ENCODE results near the gene TXNRD1.
"Not testable (repeated sequence)": the region's sequence is repeated elsewhere in the genome, so short reads cannot be mapped to it uniquely, and the experiment has no call there.

TXNRD1 gene

DNA sequence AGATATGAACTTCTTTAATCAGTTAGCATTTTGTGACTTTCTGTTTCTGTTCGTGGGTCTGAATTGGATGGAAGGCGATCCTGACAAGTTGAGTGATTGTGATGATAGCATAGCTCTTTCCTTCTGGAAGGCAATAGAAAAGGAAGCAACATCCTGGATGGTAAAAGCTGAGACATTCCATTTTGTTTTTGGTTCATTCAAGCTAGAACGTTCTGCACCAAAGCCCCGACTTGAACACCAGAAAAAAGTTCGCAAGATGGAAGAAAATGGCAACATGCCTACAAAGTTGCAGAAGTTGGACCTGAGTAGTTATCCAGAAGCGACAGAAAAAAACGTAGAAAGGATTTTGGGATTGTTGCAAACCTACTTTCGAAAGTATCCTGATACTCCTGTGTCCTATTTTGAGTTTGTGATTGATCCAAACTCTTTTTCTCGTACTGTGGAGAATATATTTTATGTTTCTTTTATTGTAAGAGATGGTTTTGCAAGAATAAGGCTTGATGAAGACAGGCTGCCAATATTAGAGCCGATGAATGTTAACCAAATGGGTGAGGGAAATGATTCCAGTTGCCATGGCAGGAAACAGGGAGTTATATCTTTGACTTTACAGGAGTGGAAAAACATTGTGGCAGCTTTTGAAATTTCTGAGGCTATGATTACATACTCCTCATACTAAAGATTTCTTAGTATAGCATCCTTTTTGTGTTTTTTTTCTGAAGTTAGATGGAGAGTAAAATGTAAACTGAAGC is 88.9 kb downstream of the TXNRD1 start:
- no peak for DNase-seq (ENCODE audit: low spot score)

GRCh38 chr12:104305349-104305748 is 89.8 kb downstream of the TXNRD1 start:
- DNase-seq (ENCODE audit: low spot score), result no peak

GRCh38 chr12:104306376-104306775 is 90.8 kb downstream of the TXNRD1 start:
- no peak for DNase-seq (ENCODE audit: low spot score)

- no peak for DNase-seq (ENCODE audit: low spot score)
Measured at GRCh38 chr12:104306943-104307654, 91.5 kb downstream of the TXNRD1 start.

- no peak for DNase-seq (ENCODE audit: low spot score)
Measured at GRCh38 chr12:104307655-104308000, 92.0 kb downstream of the TXNRD1 start.

GRCh38 chr12:104309446-104309993 is 93.9 kb downstream of the TXNRD1 start:
- DNase-seq (ENCODE audit: low spot score), result no peak

DNA sequence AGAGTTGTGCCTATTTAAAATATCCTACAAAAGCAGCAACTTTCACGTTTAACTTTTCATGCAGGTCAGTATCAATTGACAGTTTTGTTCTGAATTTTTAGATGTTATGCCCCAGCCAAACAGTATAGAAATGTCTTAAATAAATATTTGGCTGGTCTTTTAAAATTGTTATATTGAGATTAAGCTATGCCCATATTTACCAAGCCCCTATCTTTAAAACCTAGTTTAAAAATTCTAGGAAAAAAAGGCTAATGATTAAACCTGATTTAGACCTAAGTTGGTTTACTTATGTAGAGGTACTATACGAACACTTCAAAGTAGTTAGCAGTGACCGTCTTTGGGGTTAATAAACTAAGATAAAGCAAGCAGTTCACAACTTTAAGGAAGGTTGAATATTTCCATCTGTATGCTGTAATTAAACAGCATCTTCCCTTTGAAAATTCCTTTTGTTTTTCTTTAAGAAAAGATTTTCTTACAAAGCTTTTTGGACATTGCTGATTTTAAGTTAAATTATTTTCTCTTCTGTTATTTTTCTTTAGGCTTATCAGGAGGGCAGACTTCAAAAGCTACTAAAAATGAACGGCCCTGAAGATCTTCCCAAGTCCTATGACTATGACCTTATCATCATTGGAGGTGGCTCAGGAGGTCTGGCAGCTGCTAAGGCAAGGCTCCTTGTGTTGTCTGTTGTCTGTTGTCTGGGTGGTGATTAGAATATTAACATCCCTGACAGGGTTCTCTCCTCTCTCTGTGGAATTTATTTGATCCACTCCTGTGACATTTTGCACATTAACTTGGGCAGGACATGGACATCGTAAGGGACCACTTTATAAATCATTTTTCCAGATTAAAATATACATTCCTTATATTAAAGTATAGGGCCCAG is 95.4 kb downstream of the TXNRD1 start:
- DNase-seq (ENCODE audit: low spot score), result no peak

GRCh38 chr12:104312202-104312601 is 96.6 kb downstream of the TXNRD1 start:
- DNase-seq (ENCODE audit: low spot score), result no peak

GRCh38 chr12:104312654-104313053 is 97.1 kb downstream of the TXNRD1 start:
- no peak for DNase-seq (ENCODE audit: low spot score)

DNA sequence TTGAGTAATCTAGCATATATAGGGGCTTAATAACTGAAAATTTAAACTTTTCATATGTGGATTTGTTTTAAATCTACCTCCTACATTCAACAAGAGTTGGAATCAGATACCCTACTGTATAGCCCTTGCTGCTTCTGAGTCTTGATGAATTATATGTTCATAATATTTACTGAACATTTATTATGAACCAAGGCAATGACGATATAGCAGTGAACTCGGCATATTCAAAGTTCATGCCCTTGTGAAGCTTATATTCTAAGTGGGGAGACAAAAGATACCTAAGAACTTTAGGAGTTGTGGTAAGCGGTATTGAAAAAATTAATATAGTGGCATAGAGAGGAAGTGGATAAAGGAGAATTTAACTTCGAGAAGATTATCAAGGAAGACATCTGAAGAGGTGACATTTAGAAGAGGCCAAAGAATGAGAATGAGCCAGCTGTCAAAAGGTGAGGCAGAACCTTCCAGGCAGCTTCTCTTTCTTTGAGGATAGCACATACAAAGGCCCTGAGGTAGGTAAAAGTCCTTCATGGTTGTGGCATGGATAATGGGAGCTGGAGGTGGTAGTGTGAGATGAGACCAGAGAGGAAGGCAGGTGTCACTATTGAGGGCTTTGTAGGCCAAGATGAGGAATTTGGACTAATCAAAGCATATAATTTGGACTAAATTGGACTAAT is 98.1 kb downstream of the TXNRD1 start:
- no peak for DNase-seq (ENCODE audit: low spot score)

DNA sequence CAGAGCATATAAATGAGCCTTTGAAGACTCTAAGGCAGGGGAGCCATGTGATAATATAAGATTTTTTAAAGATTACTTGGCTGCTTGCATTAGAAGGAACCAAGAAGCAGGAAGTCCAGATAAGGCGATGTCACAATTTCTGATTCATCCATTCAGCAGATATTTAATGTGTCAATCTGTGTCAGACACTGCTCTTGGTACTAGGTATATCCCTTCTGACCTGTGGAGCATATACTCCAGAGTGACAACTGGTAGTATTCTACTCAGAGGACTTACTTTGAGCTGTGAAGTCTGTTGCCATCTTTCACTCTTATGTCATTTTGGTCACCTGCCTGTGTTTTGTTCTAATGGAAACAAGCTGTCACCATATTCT is 98.6 kb downstream of the TXNRD1 start:
- no peak for DNase-seq (ENCODE audit: low spot score)

DNA sequence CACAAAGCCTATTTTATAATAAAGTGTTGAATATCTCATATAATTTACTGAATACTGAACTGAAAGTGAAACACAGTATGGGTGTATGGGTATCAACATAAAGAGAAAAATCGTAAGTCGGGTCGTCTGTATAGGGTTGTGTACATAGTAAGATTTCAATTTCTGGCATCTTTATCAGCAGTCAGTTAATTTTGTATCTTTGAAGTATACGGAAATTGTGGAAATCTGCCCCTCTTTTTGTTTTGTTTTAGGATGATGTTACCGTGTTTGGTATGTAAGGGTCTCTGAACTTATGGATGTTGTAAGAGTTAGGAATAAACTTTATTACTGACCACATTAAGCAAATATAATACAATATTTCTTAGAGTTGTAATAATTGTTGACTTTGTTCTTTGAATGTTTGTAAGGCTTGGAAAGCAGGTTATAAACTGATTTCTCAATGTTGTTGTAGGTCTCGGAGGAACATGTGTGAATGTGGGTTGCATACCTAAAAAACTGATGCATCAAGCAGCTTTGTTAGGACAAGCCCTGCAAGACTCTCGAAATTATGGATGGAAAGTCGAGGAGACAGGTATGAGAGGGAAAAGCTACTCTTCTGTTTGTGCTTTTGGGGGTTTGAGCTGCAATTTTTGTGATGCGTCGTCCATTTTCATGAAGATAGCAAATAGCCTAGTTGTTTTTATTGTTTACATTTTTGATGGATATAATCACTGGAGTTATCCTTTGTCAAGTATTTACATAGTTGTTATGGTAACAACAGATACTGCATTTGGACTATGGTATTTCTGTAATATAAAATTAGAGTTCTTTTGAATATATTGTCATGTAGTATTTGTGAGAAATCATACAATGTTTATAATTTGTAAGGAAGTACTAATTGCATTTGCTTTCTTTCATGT is 100.0 kb downstream of the TXNRD1 start:
- DNase-seq (ENCODE audit: low spot score), result no peak

DNA sequence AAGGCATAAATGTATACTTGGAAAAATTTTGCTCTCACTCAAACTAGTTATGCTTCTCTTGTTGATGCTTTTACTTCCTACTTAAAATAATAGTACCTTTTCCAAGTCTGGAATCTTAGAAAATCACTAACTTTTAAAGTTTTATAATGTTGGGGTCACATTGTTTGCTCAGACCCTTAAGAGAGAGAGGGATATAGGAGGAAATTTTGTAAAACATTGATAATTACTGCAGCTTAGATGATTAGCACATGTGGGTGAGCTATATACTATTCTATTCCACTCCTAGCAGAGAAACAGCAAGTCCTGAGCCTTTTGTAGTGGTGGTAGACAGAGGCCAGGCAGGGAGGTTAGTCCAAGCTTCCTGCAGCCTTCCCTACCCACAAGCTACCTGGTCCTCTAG is 101.4 kb downstream of the TXNRD1 start:
- DNase-seq (ENCODE audit: low spot score), result no peak

DNA sequence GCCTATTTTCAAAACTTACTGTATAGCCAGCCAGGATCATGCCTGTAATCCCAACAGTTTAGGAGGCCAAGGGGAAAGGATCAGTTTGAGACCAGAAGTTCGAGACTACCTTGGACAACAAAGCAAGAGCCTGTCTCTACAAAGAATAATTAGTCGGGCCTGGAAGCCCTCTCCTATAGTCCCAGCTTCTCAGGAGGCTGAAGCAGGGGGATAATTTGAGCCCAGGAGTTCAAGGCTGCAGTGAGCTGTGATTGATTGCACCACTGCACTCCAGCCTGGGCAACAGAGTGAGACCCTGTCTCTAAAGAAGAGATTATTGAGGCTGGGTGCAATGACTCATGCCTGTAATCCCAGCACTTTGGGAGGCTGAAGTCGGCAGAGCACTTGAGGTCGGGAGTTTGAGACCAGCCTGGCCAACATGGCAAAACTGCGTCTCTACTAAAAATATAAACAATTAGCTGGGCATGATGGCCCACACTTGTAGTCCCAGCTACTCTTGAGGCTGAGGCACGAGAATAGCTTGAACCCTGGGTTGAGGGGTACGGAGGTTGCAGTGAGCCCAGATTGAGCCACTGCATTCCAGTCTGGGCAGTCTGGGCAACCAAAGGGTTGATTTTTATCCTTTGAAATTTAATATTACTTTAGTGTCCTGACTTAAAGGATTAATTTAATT is 102.1 kb downstream of the TXNRD1 start:
- DNase-seq (ENCODE audit: low spot score), result no peak

DNA sequence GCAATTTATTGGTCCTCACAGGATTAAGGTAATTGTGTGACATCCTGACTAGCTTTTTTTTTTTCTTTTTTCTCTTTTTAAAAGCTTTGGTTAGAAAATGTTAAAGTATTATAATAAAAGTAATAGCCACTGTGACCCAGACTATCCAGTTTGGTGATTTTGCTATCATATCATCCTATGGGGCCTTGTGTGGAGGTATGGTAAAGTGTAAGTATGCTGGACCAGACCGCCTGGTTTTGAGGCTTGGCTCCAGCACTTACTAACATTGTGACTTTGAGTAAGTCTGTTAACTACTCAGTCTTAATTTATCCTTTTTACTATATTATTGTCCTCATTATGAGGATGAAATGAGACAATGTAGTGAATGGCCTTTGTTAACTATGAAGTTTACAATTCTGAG is 103.4 kb downstream of the TXNRD1 start:
- DNase-seq (ENCODE audit: low spot score), result no peak

- no peak for DNase-seq (ENCODE audit: low spot score)
Measured at GRCh38 chr12:104319918-104320626, 104.5 kb downstream of the TXNRD1 start.

DNA sequence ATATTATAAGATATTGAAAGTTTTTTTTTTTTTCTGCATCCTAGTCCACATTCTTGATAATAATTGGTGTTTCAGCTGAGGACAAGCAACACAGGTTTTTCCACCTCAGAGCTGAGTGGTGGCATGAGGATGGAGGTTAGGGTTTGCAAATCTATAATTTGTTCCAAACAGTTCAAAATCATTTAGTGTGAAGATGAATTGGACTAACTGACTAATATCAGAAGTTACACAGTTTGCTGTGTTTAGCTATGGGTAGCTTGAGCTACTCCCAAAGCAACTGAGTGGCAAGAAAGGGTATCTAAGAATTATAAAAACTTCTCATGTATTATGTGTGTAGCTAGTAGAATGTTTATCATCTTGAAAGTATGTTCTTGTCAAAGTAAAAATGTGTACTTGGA is 105.0 kb downstream of the TXNRD1 start:
- no peak for DNase-seq (ENCODE audit: low spot score)

- DNase-seq (ENCODE audit: low spot score), result no peak
Measured at GRCh38 chr12:104321949-104322348, 106.4 kb downstream of the TXNRD1 start.

DNA sequence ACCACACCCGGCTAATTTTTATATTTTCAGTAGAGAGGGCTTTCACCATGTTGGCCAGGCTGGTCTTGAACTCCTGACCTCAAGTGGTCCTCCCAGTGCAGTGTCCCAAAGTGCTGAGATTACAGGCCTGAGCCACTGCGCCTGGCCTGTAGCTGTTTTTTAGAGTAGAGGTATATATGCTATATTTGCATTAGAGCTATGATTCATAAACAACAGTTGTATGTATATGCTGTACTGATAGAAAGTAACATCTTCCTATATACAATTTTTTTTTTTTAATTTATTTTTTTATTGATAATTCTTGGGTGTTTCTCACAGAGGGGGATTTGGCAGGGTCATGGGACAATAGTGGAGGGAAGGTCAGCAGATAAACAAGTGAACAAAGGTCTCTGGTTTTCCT is 107.0 kb downstream of the TXNRD1 start:
- not testable (repeated sequence) for DNase-seq (ENCODE audit: low spot score)

DNA sequence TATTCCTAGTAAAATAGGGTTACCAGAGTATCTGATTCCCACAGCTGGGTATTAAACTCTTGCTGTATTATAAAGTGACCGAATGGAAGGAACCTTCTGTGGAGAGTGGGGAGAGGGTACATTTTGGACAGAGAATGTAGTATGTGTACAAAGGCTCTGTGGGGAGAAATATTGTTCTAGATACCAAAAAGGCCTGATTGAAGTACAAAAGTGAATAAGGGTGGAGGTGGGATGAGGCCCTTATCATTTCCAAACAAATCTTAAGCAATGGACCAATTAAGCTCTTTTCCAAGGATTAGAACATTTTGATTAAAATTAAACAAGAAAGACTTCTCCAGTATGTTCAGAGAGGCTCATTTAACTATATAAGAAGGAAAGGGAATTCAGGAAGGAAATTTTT is 108.3 kb downstream of the TXNRD1 start:
- DNase-seq (ENCODE audit: low spot score), result no peak
